A673 (cell line): ENCODE measurements around the gene CRYBG3. TPM values are rescaled to one million over a fixed set of nuclear protein-coding genes. Genes with fewer than 3 reads are reported as not detected.

ENCODE experiments used
- BruUV-seq: library from RNA; stranded (reverse); fragments of 400-500 nt; replicated peaks from 2 replicates; lab custom pipeline; 2021; lab: Mats Ljungman, UMichigan
- CTCF ChIA-PET: fragments of 300-600 bp; sonication (Branson Sonifier 250); formaldehyde crosslinking; loops from one replicate; lab custom pipeline; 2022; ENCODE audit warnings: antibody characterized with exemption; lab: Charles Lee
- POLR2A ChIA-PET: fragments of 300-600 bp; sonication (Branson Sonifier 250); formaldehyde crosslinking; loops from one replicate; lab custom pipeline; 2022; ENCODE audit warnings: antibody characterized with exemption; ENCODE audit not compliant: low non-redundant PET; lab: Charles Lee
- DNase-seq: peaks from one replicate; pipeline ENCODE4 v3.0.0-alpha.2; 2015; ENCODE audit warnings: low spot score
- H3K27ac ChIP-seq: fragments of 200-600 bp; sonication (generic); 2 replicates; pipeline ENCODE4 v1.5.1; 2016; ENCODE audit warnings: mixed run types, low read depth, mild to moderate bottlenecking, mixed read lengths, antibody characterized with exemption, low read length; ENCODE audit not compliant: poor library complexity, severe bottlenecking
- H3K27me3 ChIP-seq: fragments of 200-600 bp; sonication (generic); replicated peaks from 2 replicates; pipeline ENCODE4 v1.6.1; 2017; ENCODE audit warnings: mixed run types, low read depth, mild to moderate bottlenecking, mixed read lengths, antibody characterized with exemption, low read length; ENCODE audit not compliant: insufficient read depth, poor library complexity
- H3K36me3 ChIP-seq: fragments of 200-600 bp; sonication (generic); 2 replicates; pipeline ENCODE4 v1.6.1; 2016; ENCODE audit warnings: mixed run types, mild to moderate bottlenecking, mixed read lengths, antibody characterized with exemption, low read length; ENCODE audit not compliant: insufficient read depth, poor library complexity, severe bottlenecking
- H3K4me1 ChIP-seq: fragments of 200-600 bp; sonication (generic); 2 replicates; pipeline ENCODE4 v1.6.1; 2017; ENCODE audit warnings: mixed run types, mild to moderate bottlenecking, mixed read lengths, antibody characterized with exemption, low read length; ENCODE audit not compliant: insufficient read depth, poor library complexity, severe bottlenecking
- H3K4me3 ChIP-seq: fragments of 200-600 bp; sonication (generic); 2 replicates; pipeline ENCODE4 v1.5.1; 2016; ENCODE audit warnings: low read depth, mixed run types, mild to moderate bottlenecking, mixed read lengths, low read length; ENCODE audit not compliant: poor library complexity, severe bottlenecking
- H3K9me3 ChIP-seq: fragments of 200-600 bp; sonication (generic); 2 replicates; pipeline ENCODE4 v1.6.1; 2016; ENCODE audit warnings: mixed run types, low read depth, mild to moderate bottlenecking, mixed read lengths, antibody characterized with exemption, low read length; ENCODE audit not compliant: poor library complexity, severe bottlenecking
- EZH2 ChIP-seq: fragments of 200-600 bp; sonication (generic); IDR thresholded peaks from 2 replicates; pipeline ENCODE4 v1.6.1; 2017; ENCODE audit warnings: borderline replicate concordance, low read depth, mild to moderate bottlenecking, mixed read lengths, antibody characterized with exemption, low read length; ENCODE audit not compliant: poor library complexity, severe bottlenecking
- intact Hi-C: fragments of 100-400 bp; cut with micrococcal nuclease; formaldehyde crosslinking; loops from one replicate; pipeline ENCODE4 v1.10.0; 2022; ENCODE audit not compliant: unreplicated experiment
- total RNA-seq: library from RNA; stranded (reverse); gene quantifications from 2 replicates; pipeline ENCODE4 v1.2.3, GENCODE V29; 2021
- TF ChIP-seq, protein P1 (sequence below): fragments of 300-800, 200-600 bp; sonication (generic); conservative IDR thresholded peaks from 2 replicates; pipeline ENCODE4 v1.5.1; 2017; ENCODE audit warnings: low read depth, mild to moderate bottlenecking, antibody characterized with exemption, low read length, moderate library complexity, mixed read lengths

CRYBG3 gene
- total RNA-seq, 1 experiment from 2014 or later = 8.6 TPM

DNA sequence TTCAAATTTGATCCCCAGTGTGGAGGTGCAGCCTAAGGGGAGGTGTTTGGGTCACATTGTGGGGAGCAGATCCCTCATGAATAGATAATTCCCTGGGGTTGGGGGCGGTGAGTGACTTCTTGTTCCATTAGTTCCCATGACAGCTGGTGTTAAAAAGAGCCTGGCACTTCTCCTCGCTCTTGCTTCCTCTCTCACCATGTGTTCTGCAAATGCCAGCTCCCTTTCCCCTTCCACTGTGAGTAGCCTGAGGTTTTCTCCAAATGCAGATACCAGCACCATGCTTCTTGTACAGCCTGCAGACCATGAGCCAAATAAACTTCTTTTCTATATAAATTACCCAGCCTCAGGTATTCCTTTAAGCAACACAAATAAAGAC lies 127.3 kb downstream of the CRYBG3 start:
- ChIA-PET POLR2A (no interaction called here), CTCF (no interaction called here)
- no peaks in the 10 kb centered on the region for H3K27me3 ChIP-seq
- H3K36me3 ChIP-seq = peaks cover 31% of the 10 kb centered on the region
- BruUV-seq = no TSS peak
- no peaks in the 10 kb centered on the region for H3K9me3 ChIP-seq
- no peak overlapping the region for H3K27ac ChIP-seq
- no peak overlapping the region for H3K4me3 ChIP-seq
- TF ChIP-seq, protein P1, sequence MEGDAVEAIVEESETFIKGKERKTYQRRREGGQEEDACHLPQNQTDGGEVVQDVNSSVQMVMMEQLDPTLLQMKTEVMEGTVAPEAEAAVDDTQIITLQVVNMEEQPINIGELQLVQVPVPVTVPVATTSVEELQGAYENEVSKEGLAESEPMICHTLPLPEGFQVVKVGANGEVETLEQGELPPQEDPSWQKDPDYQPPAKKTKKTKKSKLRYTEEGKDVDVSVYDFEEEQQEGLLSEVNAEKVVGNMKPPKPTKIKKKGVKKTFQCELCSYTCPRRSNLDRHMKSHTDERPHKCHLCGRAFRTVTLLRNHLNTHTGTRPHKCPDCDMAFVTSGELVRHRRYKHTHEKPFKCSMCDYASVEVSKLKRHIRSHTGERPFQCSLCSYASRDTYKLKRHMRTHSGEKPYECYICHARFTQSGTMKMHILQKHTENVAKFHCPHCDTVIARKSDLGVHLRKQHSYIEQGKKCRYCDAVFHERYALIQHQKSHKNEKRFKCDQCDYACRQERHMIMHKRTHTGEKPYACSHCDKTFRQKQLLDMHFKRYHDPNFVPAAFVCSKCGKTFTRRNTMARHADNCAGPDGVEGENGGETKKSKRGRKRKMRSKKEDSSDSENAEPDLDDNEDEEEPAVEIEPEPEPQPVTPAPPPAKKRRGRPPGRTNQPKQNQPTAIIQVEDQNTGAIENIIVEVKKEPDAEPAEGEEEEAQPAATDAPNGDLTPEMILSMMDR = no peak
- TF ChIP-seq EZH2 = no peak
- intact Hi-C loops = no loop called here
- DNase-seq = no peak
- no peaks in the 10 kb centered on the region for H3K4me1 ChIP-seq

DNA sequence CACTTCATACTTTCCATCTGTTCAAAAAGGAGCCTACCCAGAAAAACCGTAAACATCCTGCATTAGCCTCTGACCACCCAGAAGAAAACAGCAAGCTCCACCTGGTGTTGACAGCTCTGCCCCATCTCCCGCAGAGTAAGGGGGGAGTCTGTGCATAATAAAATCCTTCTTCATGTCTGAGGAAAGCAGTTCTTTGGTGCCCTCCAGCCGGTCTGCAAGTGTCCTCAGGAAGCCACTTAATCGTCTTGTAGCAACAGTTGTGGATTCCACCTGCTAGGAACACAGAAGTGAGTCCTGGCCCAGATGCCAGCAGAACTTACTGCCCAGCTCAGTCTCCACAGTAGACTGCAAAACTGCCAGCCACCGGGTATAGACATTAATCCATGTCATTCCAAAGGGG lies 127.9 kb downstream of the CRYBG3 start:
- intact Hi-C loops = no loop called here
- H3K9me3 ChIP-seq = no peaks in the 10 kb centered on the region
- peaks cover 31% of the 10 kb centered on the region for H3K36me3 ChIP-seq
- ChIA-PET CTCF (no interaction called here), POLR2A (no interaction called here)
- no peak for DNase-seq
- H3K27me3 ChIP-seq = no peaks in the 10 kb centered on the region
- no TSS peak for BruUV-seq
- H3K27ac ChIP-seq = no peak overlapping the region
- no peaks in the 10 kb centered on the region for H3K4me1 ChIP-seq
- no peak overlapping the region for H3K4me3 ChIP-seq
- TF ChIP-seq EZH2 = no peak
- TF ChIP-seq, protein P1 = no peak

DNA sequence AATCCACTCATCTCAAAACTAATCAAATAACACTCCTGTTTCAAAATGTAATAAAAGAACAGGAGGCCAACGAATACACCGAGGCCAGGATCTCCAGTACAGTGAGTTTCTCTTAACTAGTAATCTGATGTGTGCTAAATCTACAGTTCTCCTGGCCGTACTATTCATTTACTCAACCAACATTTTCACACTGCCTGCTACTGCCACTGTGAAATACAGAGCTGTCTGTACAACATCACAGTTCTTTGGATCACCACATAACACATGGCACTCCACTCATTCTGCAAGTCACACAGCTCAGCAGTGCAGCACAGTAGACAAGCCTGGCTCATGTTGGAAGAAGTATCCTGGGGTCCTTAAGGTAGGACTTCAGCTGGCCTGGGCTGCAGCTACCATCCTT lies 128.5 kb downstream of the CRYBG3 start:
- TF ChIP-seq, protein P1 = no peak
- no peak for TF ChIP-seq EZH2
- POLR2A ChIA-PET = no interaction called here
- no peak overlapping the region for H3K27ac ChIP-seq
- H3K9me3 ChIP-seq = no peaks in the 10 kb centered on the region
- peaks cover 25% of the 10 kb centered on the region for H3K36me3 ChIP-seq
- BruUV-seq = no TSS peak
- no peaks in the 10 kb centered on the region for H3K4me1 ChIP-seq
- intact Hi-C loops = no loop called here
- DNase-seq = no peak
- CTCF ChIA-PET = no interaction called here
- H3K27me3 ChIP-seq = no peaks in the 10 kb centered on the region
- no peak overlapping the region for H3K4me3 ChIP-seq
